Measurements from ENCODE around the gene NGF. TPM values are rescaled to one million over a fixed set of nuclear protein-coding genes. Genes with fewer than 3 reads are reported as not detected.

NGF gene
- total RNA-seq, 4 donors from 2014 or later = 2.3 to 19.2 (median 10.2) TPM

- ATAC-seq (ENCODE audit: low FRiP score) = no peak
- TF ChIP-seq CTCF (IDR thresholded peaks at IDR 0.05) = no peak
- no peak for DNase-seq (ENCODE audit: low spot score)
Measured at GRCh38 chr1:115255154-115255553, 82.9 kb downstream of the NGF start.

DNA sequence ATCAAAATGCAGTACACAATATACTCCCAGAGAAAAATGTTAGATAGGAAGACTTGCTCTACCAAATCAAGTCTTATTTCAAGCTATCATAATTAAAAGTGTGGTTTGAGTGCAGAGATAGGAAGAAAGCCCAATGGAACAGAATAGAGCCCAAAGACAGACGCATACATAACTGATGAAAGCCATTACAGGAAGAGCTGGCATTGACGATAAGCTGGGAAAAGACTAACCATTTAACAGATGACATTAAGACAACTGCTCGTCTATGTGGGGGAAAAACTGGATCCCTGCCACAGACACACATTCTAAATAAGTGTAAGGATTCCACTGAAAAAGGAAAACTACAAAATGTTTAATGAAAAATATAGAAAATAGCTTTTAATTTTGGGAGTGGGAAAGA lies 85.5 kb downstream of the NGF start:
- no peak for DNase-seq (ENCODE audit: low spot score)

GRCh38 chr1:115251856-115252255 lies 86.2 kb downstream of the NGF start:
- no peak for TF ChIP-seq CTCF (IDR thresholded peaks at IDR 0.05)
- DNase-seq (ENCODE audit: low spot score) = no peak
- ATAC-seq (ENCODE audit: low FRiP score) = no peak

More for the DNA sequence above, 85.5 kb downstream of the NGF start:
- ATAC-seq (ENCODE audit: low FRiP score) = no peak
- TF ChIP-seq CTCF (IDR thresholded peaks at IDR 0.05) = no peak

GRCh38 chr1:115251340-115251748 lies 86.7 kb downstream of the NGF start:
- no peak for TF ChIP-seq CTCF (IDR thresholded peaks at IDR 0.05)
- ATAC-seq (ENCODE audit: low FRiP score) (no peak), DNase-seq (ENCODE audit: low spot score) (no peak)

DNA sequence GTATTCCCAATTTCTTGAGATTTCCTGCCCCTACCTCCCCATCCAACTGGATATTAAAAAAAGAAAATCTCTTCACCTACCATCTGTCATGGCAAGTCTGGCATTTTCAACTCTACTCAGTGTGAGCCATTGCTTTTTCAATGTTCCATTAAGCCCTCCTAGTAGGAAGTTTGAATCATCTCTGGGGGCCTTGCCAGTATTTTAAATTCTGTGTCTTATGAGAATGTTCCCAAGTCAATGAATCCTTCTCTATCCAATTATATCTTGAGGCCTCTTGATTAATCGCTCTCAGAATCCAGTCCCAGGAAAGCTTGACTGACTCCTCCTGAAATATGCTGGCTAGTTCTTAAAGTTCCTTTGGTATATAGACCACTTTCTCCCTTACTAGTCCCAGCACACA lies 91.5 kb downstream of the NGF start:
- no peak for TF ChIP-seq CTCF (IDR thresholded peaks at IDR 0.05)
- DNase-seq (ENCODE audit: low spot score) = no peak

GRCh38 chr1:115245227-115245626 lies 92.8 kb downstream of the NGF start:
- DNase-seq (ENCODE audit: low spot score) (no peak), ATAC-seq (ENCODE audit: low FRiP score) (no peak)
- TF ChIP-seq CTCF (IDR thresholded peaks at IDR 0.05) = no peak

More for the DNA sequence above, 91.5 kb downstream of the NGF start:
- no peak for ATAC-seq (ENCODE audit: low FRiP score)

GRCh38 chr1:115242543-115242942 lies 95.5 kb downstream of the NGF start:
- DNase-seq (ENCODE audit: low spot score) (no peak), ATAC-seq (ENCODE audit: low FRiP score) (no peak)
- no peak for TF ChIP-seq CTCF (IDR thresholded peaks at IDR 0.05)
